Pancreas (tissue), 10 donors: ENCODE data around the gene ABI3BP. TPM values are rescaled to one million over a fixed set of nuclear protein-coding genes. Genes with fewer than 3 reads are reported as not detected.
A peak's percentile ranks its signal among the peaks of the same experiment; 100 is the strongest.

Source experiments
- ATAC-seq, 4 donors: fragments of 200-7000 bp; cut with Tn5 transposase; one replicate each; pipeline versions ENCODE4 v1.8.0 to v1.9.1; 2020; ENCODE audit warnings: mild to moderate bottlenecking in 4 of 4, moderate library complexity in 4 of 4
- DNase-seq, 6 donors: peaks; one replicate each; pipeline ENCODE4 v3.0.0-alpha.2; 2020
- FAIRE-seq: peaks from 2 replicates; lab custom pipeline; 2012; peaks lifted over from hg19 to GRCh38; lab: Jason Lieb, UNC
- H3K27ac ChIP-seq, 4 donors: fragments of 200-600 bp; sonication (generic); 1 replicate in 3 of 4; 2 replicates in 1 of 4; pipeline versions ENCODE4 v1.5.0 to v1.8.0; 2020
- H3K27me3 ChIP-seq, 4 donors: fragments of 200-600 bp; one replicate each; pipeline ENCODE4 v1.8.0; 2021
- H3K36me3 ChIP-seq, 3 donors: fragments of 200-600 bp; sonication (generic) in 1 of 3; one replicate each; pipeline versions ENCODE4 v1.5.0 to v1.8.0; 2020 to 2021
- H3K4me1 ChIP-seq, 3 donors: fragments of 200-600 bp; one replicate each; pipeline ENCODE4 v1.8.0; 2021
- H3K4me3 ChIP-seq, 4 donors: fragments of 200-600 bp; sonication (generic) in 2 of 4; one replicate each; pipeline versions ENCODE4 v1.5.0 to v1.8.0; 2020 to 2021
- H3K9me3 ChIP-seq, 4 donors: fragments of 200-600 bp; one replicate each; pipeline ENCODE4 v1.8.0; 2021
- WGBS, 2 donors: extraction: QIAGEN DNeasy Blood & Tissue Kit; methylation state at CpG; one replicate each; pipeline ENCODE4 v1.1.7; 2013; 5-methylcytosine and 5-hydroxymethylcytosine counted together
- intact Hi-C, 3 donors: fragments of 100-400 bp; cut with DNase I; formaldehyde crosslinking; loops; one replicate each; pipeline versions ENCODE4 v1.11.1 to v1.14.2; 2022
- polyA plus RNA-seq, 2 donors: library from polyadenylated mRNA; stranded (reverse); fragments of 200-250 nt; gene quantifications; one replicate each; pipeline ENCODE4 v1.2.3, GENCODE V29; 2013
- total RNA-seq, 6 donors: library from RNA; stranded (reverse); fragmentation: NEBNext Ultra II Directional in 4 of 6; extraction: Animal tissue kit (Norgen Biotek cat#: 25700) in 4 of 6; gene quantifications; one replicate each; pipeline versions ENCODE4 v1.2.1 to v1.2.4, GENCODE V29; 2021 to 2023
- TF ChIP-seq, protein P1 (sequence below), 4 donors: fragments of 200-600 bp; sonication (generic) in 3 of 4; IDR thresholded peaks; one replicate each; pipeline versions ENCODE4 v1.5.0 to v1.8.0; 2021; ENCODE audit warnings: antibody characterized with exemption in 4 of 4
- donor health status: healthy with polysubstance abuse.
- donor health status: DM: no; HTN: no; CAD: no; lungs with moderate emphysema.
- donor health status: DM: no; HTN: no; CAD: no.
- donor health status: control.
- donor health status: control.
- donor health status: Bipolar disorder and iron deficiency.
- donor health status: DM: yes; HTN: yes; CAD: no.
- donor health status: DM: no; HTN: no; CAD: no.
- donor health status: DM: no; HTN: no; CAD: no.
- donor health status: DM: yes; HTN: yes; CAD: no.

ABI3BP gene
- total and polyA plus RNA-seq, 8 donors, result 2.6 to 25.3 (median 5.8) TPM

DNA sequence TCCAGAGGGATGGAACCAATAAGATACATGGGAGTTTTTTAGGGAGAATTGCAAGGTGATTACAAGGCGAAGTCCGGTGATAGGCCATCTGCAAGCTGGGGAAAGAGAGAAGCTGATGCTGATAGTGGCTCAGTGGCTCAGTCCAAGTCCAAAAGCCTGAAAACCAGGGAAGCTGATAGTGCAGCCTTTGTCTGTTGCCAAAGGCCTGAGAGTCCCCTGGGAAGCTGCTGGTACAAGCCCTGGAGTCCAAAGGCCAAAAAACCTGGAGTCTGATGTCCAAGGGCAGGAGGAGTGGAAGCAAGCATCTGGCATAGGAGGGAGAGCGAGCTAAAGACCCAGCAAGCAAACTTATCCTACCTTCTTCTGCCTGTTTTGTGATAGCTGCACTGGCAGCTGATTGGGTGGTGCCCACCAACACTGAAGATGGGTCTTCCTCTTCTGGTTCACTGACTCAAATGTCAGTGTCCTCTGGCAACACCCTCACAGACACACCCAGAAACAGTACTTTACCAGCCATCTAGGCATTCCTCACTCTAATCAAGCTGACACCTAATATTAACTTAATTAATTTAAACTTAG lies 267.2 kb downstream of the ABI3BP start:
- 72% methylated on average over 3 of the region's 3 CpGs for WGBS, 2 donors
- intact Hi-C loops, result no loop called here
- H3K27me3 ChIP-seq, result no peaks in the 10 kb centered on the region
- H3K36me3 ChIP-seq, result peaks cover 0 to 13% (median 0%) of the 10 kb centered on the region in 3 donors
- DNase-seq (no peak), ATAC-seq (peak in 1 of 4 donors; percentile 48), FAIRE-seq (no peak)
- TF ChIP-seq, protein P1, sequence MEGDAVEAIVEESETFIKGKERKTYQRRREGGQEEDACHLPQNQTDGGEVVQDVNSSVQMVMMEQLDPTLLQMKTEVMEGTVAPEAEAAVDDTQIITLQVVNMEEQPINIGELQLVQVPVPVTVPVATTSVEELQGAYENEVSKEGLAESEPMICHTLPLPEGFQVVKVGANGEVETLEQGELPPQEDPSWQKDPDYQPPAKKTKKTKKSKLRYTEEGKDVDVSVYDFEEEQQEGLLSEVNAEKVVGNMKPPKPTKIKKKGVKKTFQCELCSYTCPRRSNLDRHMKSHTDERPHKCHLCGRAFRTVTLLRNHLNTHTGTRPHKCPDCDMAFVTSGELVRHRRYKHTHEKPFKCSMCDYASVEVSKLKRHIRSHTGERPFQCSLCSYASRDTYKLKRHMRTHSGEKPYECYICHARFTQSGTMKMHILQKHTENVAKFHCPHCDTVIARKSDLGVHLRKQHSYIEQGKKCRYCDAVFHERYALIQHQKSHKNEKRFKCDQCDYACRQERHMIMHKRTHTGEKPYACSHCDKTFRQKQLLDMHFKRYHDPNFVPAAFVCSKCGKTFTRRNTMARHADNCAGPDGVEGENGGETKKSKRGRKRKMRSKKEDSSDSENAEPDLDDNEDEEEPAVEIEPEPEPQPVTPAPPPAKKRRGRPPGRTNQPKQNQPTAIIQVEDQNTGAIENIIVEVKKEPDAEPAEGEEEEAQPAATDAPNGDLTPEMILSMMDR (IDR thresholded peaks at IDR 0.05), result no peak
- no peak overlapping the region for H3K4me3 ChIP-seq
- H3K9me3 ChIP-seq, result no peaks in the 10 kb centered on the region
- H3K27ac ChIP-seq, result no peak overlapping the region
- H3K4me1 ChIP-seq, result no peaks in the 10 kb centered on the region

DNA sequence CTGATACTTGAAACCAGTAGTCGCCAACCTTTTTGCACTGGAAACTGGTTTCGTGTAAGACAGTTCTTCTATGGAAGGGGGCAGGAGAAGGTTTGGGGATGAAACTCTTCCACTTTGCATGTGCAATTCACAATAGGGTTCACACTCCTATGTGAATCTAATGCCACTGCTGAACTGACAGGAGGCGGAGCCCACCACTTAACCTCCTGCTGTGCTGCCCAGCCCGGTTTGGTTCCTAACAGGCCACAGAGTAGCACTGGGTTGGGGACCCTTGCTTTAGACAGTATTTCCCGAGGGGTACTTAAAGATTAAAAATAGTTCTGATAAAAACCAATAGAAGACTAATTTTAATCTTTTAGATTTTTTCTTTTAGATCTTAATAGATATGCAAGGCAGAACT lies 272.8 kb downstream of the ABI3BP start:
- Histone ChIP-seq H3K4me1 (peaks cover 0 to 18% (median 15%) of the 10 kb centered on the region in 3 donors), H3K4me3 (no peak overlapping the region), H3K36me3 (peaks cover 0 to 21% (median 0%) of the 10 kb centered on the region in 3 donors), H3K27me3 (no peaks in the 10 kb centered on the region), H3K27ac (no peak overlapping the region), H3K9me3 (no peaks in the 10 kb centered on the region)
- 78 to 83% methylated on average over 5 of the region's 5 CpGs for WGBS, 2 donors
- no peak for DNase-seq
- no peak for ATAC-seq
- TF ChIP-seq, protein P1 (IDR thresholded peaks at IDR 0.05), result no peak
- FAIRE-seq, result no peak
- intact Hi-C loops, result no loop called here

GRCh38 chr3:100719136-100719535 lies 274.1 kb downstream of the ABI3BP start:
- DNase-seq, result no peak
- peaks cover 0 to 34% (median 0%) of the 10 kb centered on the region in 3 donors for H3K36me3 ChIP-seq
- H3K4me3 ChIP-seq, result no peak overlapping the region
- no peaks in the 10 kb centered on the region for H3K27me3 ChIP-seq
- ATAC-seq, result no peak
- no peaks in the 10 kb centered on the region for H3K9me3 ChIP-seq
- no peak overlapping the region for H3K27ac ChIP-seq
- no peak for FAIRE-seq
- peaks cover 0 to 18% (median 15%) of the 10 kb centered on the region in 3 donors for H3K4me1 ChIP-seq
- WGBS, 2 donors, result 13 to 21% methylated on average over 1 of the region's 1 CpG
- TF ChIP-seq, protein P1 (IDR thresholded peaks at IDR 0.05), result no peak
- intact Hi-C loops, result loop anchor here in 1 of 3 donors (10.0 kb wide), 1 partner anchor 264 kb away; no protein-coding TSS in a partner anchor

DNA sequence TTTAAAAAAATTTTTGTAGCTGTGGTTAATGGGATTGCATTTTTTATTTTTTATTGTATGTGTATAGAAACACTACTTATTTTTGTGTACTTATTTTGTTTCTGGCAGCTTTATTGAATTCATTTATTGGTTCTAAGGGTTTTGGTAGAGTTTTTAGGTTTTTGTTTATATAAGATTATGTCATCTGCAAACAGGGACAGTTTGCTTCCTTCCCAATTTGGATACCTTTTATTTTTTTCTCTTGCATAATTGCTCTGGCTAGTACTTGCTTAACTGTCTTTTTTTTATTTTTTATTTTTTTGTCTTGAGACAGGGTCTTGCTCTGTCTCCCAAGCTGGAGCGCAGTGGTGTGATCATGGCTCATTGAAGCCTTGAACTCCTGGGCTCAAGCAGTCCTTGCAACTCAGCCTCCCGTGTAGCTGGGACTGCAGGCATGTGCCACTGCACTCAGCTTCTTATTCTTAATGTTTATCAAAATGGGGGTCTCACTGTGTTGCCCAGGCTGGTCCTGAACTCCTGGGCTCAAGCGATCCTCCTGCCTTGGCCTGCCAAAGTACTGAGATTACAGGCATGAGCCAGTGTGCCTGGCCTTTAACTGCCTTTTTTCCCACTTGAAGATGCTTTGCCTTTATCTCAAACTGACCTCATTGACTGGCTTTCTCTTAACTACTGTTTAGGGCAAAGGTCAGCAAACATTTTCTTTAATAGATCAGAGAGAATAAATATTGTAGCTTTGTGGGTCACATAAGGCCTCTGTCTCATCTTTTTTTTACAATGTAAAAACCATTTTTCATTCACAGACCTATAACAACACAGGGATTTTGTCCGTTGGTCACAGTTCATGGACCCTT lies 275.4 kb downstream of the ABI3BP start:
- Histone ChIP-seq H3K27me3 (no peaks in the 10 kb centered on the region), H3K4me3 (no peak overlapping the region), H3K36me3 (peaks cover 0 to 40% (median 0%) of the 10 kb centered on the region in 3 donors), H3K27ac (no peak overlapping the region), H3K4me1 (peaks cover 0 to 18% (median 15%) of the 10 kb centered on the region in 3 donors), H3K9me3 (no peaks in the 10 kb centered on the region)
- peak in 1 of 4 donors; percentile 28 for ATAC-seq
- DNase-seq, result no peak
- FAIRE-seq, result no peak
- intact Hi-C loops, result loop anchor here in 1 of 3 donors (10.0 kb wide), 1 partner anchor 263 kb away; no protein-coding TSS in a partner anchor
- TF ChIP-seq, protein P1 (IDR thresholded peaks at IDR 0.05), result no peak
- WGBS, 2 donors, result 77 to 86% methylated on average over 4 of the region's 4 CpGs
